Stomach (tissue), 4 donors: ENCODE results near the gene CCIN.

Experiments used
- CTCF ChIP-seq, 7 experiments: fragments of 450-650 bp in 4 of 7; fragments of 200-600 bp in 3 of 7; sonication (generic) in 3 of 7; IDR thresholded peaks; one replicate each; pipeline ENCODE4 v1.5.1; 2016 to 2019; ENCODE audit warnings: antibody characterized with exemption in 7 of 7, control low read depth in 2 of 7, mild to moderate bottlenecking in 1 of 7
- EP300 ChIP-seq: sonication (generic); formaldehyde crosslinking; IDR thresholded peaks from one replicate; pipeline ENCODE4 v1.6.1; 2017; ENCODE audit warnings: antibody characterized with exemption
- POLR2A ChIP-seq, 4 donors: fragments of 450-650 bp; IDR thresholded peaks; one replicate each; pipeline ENCODE4 v1.6.1; 2016; ENCODE audit warnings: antibody characterized with exemption in 4 of 4, control low read depth in 2 of 4, mild to moderate bottlenecking in 1 of 4, moderate library complexity in 1 of 4

DNA sequence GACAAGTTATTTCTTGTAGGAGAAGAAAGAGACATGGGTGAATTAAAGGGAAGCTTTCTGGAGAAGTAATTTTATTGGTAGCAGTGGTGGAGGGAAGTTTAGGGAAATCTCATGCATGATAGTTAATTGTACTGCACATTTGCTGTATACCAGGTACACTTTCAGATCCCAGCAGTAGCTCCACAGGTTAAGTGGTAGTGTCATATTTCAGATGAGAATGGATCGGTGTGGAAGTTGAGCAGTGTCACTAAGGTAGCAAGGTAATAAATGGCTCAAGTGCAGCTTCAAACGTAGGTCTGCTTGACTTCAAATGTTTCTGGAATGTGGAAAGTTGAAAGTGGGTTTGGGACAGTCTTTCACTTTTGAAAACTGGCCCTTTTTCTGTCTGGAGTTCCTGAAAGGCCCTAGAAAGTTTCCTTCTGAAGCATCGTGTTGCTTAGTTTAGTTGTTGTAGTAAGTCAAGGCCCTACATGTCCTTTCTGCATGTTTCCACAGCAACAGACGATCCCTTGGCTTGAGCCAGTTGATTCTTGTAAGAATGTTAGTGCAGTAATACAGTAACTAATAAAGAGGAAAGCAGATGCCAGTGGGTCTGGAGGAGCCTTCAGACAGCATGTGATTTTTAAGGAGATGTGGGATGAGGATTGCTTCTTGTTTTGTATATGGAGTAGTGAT, 25.3 kb downstream of the CCIN start:
- TF ChIP-seq CTCF (IDR thresholded peaks at IDR 0.05): no peak
- no peak for TF ChIP-seq EP300
- TF ChIP-seq POLR2A (IDR thresholded peaks at IDR 0.05): no peak
